Activated CD8-positive, alpha-beta memory T cell treated with anti-CD3 and anti-CD28 coated beads for 24 hours (primary cell): ENCODE measurements around the gene DNAH8.
A peak's percentile ranks its signal among the peaks of the same experiment; 100 is the strongest.

Source experiments
- DNase-seq: peaks from one replicate; pipeline ENCODE4 v3.0.0-alpha.2; 2020

DNAH8 gene

GRCh38 chr6:39078695-39079094, 363.6 kb downstream of the DNAH8 start:
- DNase-seq, result peak; percentile 50

GRCh38 chr6:39079197-39080125, 364.4 kb downstream of the DNAH8 start:
- peak; percentile 43 for DNase-seq
